Hypothalamus (tissue), 51 donors: ENCODE data around the gene KLF4.
"Not testable (repeated sequence)": the region's sequence is repeated elsewhere in the genome, so short reads cannot be mapped to it uniquely, and the experiment has no call there.

Source experiments
- DNase-seq, 51 donors: peaks; one replicate each; lab custom pipeline; 2025; lab: John Stamatoyannopoulos, UW

The KLF4 gene

GRCh38 chr9:107489687-107490605, at the start of gene KLF4:
KLF4 (minus strand) TSS chr9:107489769; CDS start chr9:107489172, 597 bp downstream.
- peak in 50 of 51 donors; percentile 32 to 91 (median 77) for DNase-seq

GRCh38 chr9:107536462-107536861, 46.9 kb upstream of the KLF4 start:
- DNase-seq: no peak

GRCh38 chr9:107534510-107535078, 45.0 kb upstream of the KLF4 start:
- no peak for DNase-seq

- no peak for DNase-seq
Observed at GRCh38 chr9:107530679-107531078, 41.1 kb upstream of the KLF4 start.

GRCh38 chr9:107528686-107529085, 39.1 kb upstream of the KLF4 start:
- DNase-seq: no peak

GRCh38 chr9:107523539-107523938, 34.0 kb upstream of the KLF4 start:
- DNase-seq: no peak

- no peak for DNase-seq
Observed at GRCh38 chr9:107520186-107520585, 30.6 kb upstream of the KLF4 start.

GRCh38 chr9:107518037-107518807, 28.7 kb upstream of the KLF4 start:
- no peak for DNase-seq

- DNase-seq: no peak
Observed at GRCh38 chr9:107513464-107514100, 24.0 kb upstream of the KLF4 start.

- no peak for DNase-seq
Observed at GRCh38 chr9:107504585-107505455, 15.3 kb upstream of the KLF4 start.

- DNase-seq: no peak
Observed at GRCh38 chr9:107502464-107502863, 12.9 kb upstream of the KLF4 start.

- DNase-seq: not testable (repeated sequence)
Observed at GRCh38 chr9:107500421-107501200, 11.0 kb upstream of the KLF4 start.

GRCh38 chr9:107496976-107497375, 7.4 kb upstream of the KLF4 start:
- DNase-seq: no peak

- DNase-seq: no peak
Observed at GRCh38 chr9:107492381-107492970, 2.9 kb upstream of the KLF4 start.

- peak in 1 of 51 donors; percentile 29 for DNase-seq
Observed at GRCh38 chr9:107491081-107492053, 1.8 kb upstream of the KLF4 start.

GRCh38 chr9:107490606-107490970, 1.0 kb upstream of the KLF4 start:
- DNase-seq: peak in 7 of 51 donors; percentile 1 to 19 (median 13)

- peak in 2 of 51 donors; percentile 29 to 52 for DNase-seq
Observed at GRCh38 chr9:107489144-107489673, 360 bp downstream of the KLF4 start.
